ENCODE data around the gene PAPLN.
"Not testable (repeated sequence)": the region's sequence is repeated elsewhere in the genome, so short reads cannot be mapped to it uniquely, and the experiment has no call there.

PAPLN gene, protein sequence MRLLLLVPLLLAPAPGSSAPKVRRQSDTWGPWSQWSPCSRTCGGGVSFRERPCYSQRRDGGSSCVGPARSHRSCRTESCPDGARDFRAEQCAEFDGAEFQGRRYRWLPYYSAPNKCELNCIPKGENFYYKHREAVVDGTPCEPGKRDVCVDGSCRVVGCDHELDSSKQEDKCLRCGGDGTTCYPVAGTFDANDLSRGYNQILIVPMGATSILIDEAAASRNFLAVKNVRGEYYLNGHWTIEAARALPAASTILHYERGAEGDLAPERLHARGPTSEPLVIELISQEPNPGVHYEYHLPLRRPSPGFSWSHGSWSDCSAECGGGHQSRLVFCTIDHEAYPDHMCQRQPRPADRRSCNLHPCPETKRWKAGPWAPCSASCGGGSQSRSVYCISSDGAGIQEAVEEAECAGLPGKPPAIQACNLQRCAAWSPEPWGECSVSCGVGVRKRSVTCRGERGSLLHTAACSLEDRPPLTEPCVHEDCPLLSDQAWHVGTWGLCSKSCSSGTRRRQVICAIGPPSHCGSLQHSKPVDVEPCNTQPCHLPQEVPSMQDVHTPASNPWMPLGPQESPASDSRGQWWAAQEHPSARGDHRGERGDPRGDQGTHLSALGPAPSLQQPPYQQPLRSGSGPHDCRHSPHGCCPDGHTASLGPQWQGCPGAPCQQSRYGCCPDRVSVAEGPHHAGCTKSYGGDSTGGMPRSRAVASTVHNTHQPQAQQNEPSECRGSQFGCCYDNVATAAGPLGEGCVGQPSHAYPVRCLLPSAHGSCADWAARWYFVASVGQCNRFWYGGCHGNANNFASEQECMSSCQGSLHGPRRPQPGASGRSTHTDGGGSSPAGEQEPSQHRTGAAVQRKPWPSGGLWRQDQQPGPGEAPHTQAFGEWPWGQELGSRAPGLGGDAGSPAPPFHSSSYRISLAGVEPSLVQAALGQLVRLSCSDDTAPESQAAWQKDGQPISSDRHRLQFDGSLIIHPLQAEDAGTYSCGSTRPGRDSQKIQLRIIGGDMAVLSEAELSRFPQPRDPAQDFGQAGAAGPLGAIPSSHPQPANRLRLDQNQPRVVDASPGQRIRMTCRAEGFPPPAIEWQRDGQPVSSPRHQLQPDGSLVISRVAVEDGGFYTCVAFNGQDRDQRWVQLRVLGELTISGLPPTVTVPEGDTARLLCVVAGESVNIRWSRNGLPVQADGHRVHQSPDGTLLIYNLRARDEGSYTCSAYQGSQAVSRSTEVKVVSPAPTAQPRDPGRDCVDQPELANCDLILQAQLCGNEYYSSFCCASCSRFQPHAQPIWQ

DNA sequence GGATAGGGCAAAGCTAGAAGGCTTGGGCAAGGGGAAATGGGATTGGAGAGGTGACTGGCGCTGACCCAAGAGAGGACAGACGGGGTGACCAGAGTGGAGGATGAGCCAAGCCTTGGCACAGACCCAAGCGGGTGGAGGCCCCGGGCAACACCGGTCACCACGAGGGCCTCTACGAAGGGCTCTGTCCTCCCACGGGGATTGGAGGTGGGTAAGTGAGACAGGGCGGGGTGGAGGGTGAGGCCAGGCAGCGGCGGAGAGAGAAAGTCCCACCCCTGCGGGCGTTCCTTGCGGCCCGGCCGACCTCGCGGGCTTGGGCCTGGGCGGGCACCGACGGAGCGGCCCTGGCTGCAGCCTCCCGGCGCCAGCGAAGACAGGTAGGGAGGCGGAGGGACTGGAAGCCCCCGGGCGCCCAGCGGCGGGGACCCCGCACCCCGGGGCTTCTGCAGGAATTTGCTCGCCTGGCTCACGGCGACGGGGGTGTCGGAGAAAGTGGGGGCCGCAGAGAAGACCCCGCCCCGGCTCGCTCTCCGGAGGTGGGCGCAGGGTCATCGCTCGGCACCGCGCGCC lies at the start of gene PAPLN:
TSS of gene PAPLN (plus strand) at position 288 of the 567 bp plus-strand sequence. CDS start 2,273 bp downstream, outside the sequence.
- peak; percentile 70 for DNase-seq

DNA sequence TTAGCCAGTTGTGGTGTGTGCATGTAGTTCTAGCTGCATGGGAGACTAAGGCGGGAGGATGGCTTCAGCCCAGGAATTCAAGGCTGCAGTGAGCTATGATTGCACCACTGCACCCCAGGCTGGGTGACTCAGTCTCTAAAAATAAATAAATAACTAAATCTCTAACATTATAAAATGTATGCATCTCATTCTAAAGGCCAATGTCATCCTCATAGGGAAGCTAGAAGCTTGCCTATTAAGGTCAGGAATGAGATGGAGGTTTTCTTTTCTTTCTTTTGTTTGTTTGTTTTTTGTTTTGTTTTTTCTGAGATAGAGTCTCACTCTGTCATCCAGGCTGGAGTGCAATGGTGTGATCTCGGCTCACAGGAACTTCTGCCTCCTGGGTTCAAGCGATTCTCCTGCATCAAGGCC lies 48.8 kb upstream of the PAPLN start:
- DNase-seq: no peak

DNA sequence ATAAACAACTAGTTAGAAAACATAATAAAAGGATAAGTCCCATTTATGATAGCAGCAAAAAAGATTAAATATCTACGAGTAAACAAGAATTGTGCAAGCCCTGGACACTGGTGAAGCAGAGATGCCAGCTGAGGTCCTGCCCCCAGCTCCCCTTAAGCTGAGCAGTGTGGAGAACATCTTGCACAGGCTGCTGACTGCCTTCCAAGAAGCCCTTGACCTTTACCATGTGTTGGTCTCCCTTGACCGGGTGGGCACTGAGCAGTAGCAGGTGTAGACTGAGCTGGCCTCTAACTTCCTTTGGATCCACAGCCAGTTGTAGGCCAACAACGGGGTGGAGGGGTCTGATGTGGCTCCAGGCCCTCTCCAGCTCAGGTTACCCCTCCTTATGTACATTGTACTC lies 47.7 kb upstream of the PAPLN start:
- DNase-seq: no peak

DNA sequence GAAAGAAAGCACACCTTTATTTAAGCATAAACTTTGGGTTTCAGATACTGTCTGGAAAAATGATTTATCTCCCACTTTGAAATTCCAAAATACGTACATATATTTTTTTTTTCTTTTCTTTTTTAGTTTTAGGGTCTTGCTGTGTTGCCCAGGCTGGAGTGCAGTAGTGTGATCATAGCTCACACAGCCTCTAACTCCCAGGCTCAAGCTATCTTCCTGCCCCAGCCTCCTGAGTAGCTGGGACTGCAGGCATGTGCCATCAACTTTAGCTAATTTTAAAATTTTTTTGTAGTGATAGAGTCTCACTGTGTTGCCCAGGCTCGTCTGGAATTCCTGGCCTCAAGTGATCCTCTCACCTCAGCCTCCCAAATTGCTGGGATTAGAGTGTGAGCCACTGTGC lies 45.9 kb upstream of the PAPLN start:
- no peak for DNase-seq

DNA sequence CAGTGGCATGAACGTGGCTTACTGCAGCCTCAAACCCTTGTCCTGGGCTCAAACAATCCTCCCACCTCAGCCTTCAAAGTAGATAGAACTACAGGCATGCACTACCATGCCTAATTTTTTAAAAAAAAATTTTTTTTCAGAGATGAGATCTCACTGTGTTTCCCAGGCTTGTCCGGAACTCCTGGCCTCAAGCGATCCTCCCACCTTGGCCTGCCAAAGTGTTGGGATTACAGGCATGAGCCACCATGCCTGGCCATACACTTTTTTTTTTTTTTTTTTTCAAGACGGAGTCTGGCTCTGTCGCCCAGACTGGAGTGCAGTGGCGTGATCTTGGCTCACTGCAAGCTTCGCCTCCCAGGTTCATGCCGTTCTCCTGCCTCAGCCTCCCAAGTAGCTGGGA lies 43.0 kb upstream of the PAPLN start:
- DNase-seq: not testable (repeated sequence)

DNA sequence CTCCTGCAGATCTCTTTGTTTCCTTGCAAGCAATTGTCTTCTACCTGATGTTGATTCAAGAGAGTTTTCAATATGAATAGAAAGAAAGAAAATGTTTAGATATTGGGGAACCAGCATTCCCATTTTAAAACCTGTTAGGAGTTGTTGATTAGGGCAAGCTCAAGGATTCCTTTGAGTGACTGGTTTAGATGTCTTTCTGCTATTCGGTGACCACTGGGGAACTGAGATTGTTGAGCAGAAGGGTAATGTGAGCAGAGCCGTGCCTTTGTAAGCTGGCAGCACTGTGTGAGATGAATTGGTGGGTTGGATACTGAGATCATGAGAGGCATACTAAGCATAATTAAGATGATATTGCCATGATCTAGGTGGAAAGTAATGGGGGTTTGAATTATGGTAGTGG lies 39.1 kb upstream of the PAPLN start:
- DNase-seq: no peak

DNA sequence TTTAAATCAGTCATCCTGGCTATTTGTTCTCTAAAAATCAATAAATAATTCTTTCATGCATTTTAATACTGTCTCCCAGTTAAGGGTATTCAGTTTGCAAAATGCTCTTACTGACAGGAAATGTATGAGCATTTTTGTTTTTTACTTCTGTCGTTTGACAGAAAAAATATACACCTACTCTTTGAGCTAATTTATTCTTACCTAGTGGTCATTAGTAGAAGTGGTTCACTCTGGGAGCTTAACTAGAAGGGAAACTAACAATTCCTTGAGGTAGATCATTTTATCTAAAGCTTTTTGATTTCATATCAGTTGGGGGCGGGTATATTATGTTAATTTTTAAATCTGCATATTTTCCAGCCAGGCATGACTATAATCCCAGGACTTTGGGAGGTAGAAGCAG lies 33.8 kb upstream of the PAPLN start:
- DNase-seq: no peak

DNA sequence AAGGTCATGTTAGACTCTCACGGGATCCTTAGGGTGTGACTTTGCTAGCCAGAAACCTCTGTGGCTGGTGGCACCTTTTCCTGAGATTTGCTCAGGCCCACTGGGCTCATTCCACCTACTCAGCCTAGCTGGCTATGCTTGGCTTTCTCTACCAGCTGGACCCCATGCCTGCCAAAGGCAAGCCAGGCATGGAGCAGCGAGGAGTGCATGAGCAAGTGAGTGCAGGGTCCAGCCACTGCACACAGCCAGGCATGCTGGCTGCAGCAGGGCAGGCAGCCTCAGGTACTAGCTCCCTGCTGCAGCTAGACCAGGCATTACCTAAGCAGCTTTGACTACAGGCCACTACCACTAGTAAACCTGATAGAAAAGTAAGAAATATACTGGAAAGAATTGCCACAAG lies 29.7 kb upstream of the PAPLN start:
- DNase-seq: no peak

DNA sequence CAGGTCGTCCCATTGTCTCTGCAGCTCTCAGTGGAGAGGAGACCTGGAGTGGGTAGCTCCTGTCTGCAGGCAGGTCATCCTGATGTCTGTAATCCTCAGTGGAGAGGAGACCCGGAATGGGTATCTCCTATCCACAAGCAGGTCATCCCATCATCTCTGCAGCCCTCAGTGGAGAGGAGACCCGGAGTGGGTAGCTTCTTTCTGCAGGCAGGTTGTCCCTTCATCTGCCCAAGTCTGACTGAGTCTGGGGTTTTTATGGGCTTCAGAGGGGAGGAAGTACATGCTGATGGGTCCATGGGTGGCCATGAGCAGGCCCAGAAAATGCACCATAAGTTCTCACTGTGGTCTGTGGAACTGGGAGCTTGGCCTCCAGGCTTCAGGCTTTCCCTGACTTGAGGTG lies 28.9 kb upstream of the PAPLN start:
- DNase-seq: no peak

DNA sequence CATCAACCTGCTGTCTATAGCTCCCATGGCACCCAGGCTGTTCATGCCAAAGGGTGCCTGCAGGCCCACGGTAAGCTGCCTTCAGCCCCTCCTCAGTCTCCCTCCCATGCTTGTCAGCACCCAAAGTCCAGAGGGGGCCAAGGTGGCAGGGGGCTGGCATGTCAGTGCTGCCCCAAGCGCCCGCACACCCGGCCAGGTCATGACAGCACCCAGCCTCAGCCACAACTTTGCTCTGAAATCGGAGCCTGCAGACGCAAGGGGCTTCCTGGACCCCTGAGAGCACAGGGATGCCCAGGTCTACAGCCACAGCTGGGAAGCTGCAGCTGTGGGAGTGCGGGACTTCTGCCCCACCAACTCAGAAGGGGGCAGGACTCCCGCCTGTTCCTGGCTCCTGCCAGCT lies 28.5 kb upstream of the PAPLN start:
- DNase-seq: no peak

DNA sequence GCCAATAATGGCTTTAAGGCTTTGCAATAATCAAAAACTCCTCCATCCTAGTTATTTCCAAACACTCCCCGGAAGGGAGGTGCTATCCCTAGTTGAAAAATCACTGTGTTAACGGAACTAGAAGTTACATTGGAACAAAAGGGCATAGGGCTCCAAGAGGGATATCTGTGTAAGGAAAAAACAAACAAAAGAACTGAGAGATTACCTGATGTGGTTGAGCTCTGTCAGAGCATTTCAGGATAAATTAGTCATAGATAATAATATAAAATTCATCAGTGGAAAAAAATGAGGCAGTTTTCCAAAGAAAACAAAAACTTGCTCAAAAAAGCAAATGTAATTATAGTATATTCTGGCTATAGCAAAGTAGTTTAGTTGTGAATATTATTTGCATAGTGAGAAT lies 27.4 kb upstream of the PAPLN start:
- no peak for DNase-seq

DNA sequence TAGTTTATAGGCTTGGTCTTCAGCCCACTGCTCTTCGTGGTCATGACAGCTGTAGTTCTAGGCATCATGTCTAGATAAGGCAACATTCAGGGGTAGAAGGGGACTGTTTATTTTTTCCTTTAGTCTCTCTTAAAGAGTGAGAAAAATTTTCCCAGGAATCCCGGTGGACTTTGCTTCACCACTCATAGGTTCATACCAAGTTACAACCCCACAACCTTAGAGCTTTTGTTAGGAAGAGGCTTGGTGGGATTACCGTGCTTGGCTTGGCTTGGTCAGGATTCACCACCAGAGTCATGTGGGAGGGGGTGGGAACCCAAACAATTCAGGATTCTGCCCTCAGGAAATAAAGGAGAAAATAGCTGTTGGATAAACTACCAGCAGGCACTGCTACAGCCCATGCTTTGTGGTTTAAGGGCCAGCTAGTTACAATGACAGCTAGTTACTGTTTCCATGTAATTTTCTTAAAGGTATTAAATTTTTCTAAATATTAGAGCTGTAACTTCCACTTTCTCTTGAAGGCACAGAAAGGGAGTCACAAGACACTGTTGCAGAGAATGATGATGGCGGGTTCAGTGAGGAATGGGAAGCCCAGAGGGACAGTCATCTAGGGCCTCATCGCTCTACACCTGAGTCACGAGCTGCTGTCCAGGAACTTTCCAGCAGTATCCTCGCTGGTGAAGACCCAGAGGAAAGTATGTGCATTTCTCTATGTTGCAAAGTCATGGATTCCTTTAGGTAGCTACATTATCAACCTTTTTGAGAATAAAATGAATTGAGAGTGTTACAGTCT lies 25.9 kb upstream of the PAPLN start:
- DNase-seq: no peak

DNA sequence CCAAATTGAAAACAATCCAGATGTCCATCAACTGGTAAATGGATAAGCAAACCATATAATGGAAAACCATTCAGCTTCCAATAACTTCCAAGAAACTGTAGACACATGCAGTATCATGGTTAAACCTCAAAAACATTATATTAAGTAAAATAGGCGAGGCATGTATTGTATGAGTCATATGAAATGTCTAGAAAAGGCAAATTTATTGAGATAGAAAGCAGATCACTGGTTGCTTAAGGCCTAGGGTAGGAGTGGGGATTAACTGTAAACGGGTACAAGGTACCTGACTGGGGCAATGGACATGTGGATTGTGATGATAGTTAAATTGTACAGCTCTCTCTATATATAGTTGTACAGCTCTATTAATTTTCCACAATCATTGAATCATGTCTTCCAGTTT lies 21.3 kb upstream of the PAPLN start:
- no peak for DNase-seq

DNA sequence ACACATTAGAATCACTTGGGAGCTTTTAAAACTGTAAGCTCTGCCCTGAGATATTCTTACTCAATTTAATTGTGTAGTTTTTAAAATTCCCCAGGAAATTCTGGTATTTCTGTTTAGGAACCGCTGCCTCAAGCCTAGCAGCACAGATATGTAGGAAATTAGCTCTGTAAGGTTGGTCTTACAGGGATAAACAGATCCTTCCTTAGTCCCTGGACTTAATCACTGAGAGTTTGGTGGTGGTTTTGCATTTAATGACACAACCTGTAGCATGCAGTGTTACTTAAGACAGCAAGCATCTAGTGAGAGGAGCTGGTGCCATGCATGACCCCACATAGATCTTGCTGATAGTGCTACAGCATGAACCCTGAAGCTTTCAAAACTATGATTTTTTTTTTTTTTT lies 19.9 kb upstream of the PAPLN start:
- no peak for DNase-seq

DNA sequence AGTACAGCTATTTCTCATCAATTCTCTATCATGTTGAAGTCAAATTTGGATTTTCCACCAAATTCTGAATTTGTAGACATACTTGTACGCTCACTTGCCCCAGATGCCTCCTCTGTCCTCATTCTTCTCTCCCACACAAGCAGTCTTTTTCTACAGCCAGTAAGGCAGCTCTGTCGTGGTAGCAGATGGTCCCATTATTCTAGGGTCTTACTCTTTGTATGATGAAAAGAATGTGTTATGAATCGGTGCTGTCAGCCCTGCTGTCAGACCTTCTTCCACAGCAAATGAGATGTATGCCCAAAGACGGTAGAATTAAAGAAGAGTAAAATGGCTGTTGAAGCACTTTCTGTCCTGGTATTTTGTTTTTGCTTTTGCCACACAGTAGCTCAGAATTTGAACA lies 17.2 kb upstream of the PAPLN start:
- no peak for DNase-seq

DNA sequence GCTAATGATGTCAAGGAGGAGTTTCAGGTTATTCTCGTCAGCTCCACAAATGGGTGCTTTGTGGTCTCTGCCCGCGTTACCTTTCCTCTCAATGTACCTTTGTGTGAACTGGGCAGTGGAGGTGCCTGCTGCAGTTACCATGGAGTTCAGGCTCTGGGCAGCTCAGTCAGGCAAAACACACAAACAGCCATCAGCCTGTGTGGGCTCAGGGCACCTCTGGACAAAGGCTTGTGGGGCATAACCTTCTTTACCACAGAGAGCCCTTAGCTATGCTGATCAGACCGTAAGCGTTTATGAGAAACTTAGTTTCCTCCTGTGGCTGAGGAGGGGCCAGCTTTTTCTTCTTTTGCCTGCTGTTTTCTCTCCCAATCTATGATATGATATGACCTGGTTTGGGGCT lies 16.7 kb upstream of the PAPLN start:
- DNase-seq: no peak

DNA sequence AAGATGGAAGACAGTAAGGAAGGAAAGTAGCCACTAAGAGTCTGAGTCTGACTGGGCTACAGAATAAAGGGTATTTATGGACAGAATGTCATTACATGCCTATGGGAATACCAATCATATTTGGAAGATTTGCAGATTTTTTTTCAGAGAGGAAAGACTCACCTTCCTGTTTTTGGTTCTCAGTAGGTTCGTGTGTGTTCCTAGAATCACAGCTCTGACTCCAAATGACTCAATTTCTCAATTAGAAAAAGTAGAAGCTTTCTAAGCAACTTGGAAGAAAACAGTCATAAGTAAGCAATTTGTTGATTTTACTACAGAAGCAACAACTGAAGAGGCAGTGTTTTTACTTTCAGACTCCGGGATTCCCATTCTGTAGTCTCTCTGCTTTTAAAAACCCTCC lies 15.4 kb upstream of the PAPLN start:
- no peak for DNase-seq

DNA sequence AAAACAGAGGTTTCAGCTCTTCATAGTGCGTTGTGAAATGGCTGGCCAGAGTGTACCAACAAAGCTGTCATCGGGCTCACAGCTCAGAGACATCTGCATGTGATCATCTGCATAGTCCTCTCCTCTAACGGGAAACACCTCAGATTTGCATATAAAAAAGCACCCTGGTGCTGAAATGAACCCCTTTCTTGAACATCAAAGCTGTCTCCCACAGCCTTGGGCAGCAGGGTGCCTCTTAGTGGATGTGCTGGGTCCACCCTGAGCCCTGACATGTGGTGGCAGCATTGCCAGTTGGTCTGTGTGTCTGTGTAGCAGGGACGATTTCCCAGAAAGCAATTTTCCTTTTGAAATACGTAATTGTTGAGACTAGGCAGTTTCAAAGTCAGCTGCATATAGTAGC lies 14.3 kb upstream of the PAPLN start:
- DNase-seq: no peak

DNA sequence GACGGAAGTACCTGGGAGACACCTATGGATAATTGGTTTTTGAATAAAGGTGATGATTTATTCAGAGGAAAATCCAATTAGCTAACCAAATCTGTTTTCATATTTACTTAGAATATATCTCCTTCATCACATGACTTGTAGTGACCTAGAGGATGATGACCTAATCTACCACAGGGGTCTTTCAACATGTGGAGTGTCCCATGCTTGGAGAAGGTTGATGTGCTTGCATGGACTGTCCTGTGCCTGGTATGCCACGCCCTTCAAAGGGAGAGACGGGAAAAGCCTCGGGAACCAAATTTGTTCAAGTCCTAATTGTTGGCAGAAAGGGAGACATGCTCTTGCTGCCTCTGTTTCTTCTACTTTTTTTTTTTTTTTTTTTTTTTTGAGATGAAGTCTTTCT lies 11.8 kb upstream of the PAPLN start:
- DNase-seq: no peak

DNA sequence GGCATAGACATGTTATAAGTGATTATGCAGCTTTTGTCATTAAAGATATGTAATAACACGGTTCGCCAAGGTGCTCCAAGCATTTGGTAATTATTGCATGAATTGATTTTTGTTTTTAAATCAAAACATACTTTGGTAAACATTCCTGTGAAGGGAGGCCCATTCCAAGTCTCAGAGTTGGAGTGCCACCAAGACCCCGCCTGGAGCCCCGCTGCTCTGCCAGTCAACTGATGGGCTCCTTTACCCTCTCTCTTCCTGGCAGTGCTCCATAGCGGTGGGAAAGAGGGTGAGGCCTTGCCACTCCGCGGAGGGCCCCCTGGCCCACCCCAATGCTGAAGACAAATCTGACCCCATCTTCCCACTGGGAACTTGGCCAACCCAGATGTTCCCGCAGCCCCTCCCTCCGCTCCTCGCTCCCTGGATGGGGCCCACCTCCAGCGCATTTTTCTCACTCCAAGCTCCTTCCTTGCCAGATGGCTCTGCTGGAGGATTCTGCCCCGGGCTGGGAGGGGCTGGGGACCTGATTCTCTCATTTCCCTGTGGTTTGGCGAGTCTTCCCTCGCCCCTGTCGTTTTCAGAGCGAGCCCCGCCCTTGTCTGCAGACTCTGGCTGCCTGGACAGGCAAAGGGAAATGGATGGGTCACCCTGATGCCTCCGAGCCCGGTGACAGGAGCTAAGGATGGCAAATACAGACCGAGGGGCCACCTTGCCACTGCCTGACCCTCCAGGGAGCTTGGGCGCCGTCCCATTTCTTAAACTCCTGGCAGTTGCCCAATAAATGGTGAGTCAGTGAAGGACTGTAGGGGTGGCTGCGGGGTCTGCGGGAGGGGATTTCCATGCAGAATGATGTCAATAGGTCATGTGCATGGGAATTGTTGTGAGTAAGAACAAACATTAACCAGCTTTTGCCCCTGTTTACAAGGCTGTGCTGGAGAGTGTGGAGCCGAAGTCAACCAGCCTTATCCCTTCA lies 9.2 kb upstream of the PAPLN start:
- DNase-seq: no peak

DNA sequence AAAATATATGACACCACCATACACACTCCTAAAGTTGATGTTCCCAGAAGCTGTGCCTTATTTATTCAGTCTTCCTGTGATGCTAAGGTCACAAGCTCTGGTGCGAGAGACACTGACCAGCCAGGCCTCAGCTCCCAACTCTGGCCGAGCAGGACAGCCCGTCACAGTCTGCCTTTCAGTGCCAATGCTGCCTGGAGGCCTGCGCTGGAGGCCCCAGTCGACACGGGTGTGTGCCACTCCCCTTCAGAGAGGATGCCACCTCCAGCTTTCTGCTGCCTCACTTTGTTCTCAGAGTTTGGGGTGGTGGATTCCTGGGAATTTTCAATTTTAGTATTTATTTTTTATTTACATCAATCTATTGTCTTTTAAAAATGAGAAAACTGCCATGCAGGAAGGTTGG lies 7.3 kb upstream of the PAPLN start:
- DNase-seq: no peak

Data from islet precursor cell (in vitro differentiated cells).